Dermis microvascular lymphatic vessel endothelial cell (primary cell): ENCODE measurements around the gene RNASE7. TPM values are rescaled to one million over a fixed set of nuclear protein-coding genes. Genes with fewer than 3 reads are reported as not detected.
"Not testable (repeated sequence)": the region's sequence is repeated elsewhere in the genome, so short reads cannot be mapped to it uniquely, and the experiment has no call there.

Experiments used
- DNase-seq, 2 donors: peaks; one replicate each; pipeline versions ENCODE4 v3.0.0 to v3.0.0-alpha.2; 2010; ENCODE audit warnings: low read depth in 2 of 2
- total RNA-seq: library from RNA; depleted of rRNA; stranded (reverse); fragments of >200 nt; gene quantifications from 2 replicates; pipeline ENCODE4 v1.2.1, GENCODE V29; 2014

Gene RNASE7
- total RNA-seq, 1 donor from 2014 or later = not detected

DNA sequence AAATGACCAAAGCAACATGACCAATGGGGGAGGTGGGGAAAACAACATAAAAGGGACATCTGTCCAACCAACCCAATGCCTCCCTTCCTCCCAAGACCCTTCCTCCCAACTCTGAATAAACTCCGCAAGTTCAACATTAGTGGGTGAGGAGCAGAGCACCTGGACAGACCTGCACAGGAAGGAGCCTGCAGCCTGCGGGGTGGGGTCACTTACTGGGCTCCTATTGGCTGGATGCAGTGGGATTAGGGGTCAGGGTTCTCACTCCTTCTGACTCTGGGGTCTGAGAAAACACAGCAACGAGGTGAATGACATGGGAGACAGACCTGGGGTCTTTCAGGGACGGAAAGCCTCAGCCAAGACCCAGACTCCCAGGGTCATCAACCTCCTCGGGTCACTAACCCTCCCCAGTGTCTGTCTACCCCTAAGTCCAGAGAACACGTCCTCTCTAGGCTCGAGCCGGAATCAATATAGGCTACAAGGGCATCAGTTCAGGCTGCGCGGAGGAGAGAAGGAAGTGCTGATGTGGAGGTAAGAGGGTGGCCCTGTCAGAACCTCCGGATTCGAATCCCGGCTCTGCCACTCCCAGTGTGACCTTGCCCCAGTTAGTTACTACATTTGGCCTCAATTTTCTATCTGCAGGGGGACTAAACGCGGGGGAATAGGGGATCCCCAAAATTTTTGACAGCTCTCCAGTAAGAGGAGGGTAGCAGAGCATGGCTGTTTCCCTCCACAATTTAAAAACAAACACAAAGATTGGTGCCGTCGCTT, 18.2 kb upstream of the RNASE7 start:
- no peak for DNase-seq

DNA sequence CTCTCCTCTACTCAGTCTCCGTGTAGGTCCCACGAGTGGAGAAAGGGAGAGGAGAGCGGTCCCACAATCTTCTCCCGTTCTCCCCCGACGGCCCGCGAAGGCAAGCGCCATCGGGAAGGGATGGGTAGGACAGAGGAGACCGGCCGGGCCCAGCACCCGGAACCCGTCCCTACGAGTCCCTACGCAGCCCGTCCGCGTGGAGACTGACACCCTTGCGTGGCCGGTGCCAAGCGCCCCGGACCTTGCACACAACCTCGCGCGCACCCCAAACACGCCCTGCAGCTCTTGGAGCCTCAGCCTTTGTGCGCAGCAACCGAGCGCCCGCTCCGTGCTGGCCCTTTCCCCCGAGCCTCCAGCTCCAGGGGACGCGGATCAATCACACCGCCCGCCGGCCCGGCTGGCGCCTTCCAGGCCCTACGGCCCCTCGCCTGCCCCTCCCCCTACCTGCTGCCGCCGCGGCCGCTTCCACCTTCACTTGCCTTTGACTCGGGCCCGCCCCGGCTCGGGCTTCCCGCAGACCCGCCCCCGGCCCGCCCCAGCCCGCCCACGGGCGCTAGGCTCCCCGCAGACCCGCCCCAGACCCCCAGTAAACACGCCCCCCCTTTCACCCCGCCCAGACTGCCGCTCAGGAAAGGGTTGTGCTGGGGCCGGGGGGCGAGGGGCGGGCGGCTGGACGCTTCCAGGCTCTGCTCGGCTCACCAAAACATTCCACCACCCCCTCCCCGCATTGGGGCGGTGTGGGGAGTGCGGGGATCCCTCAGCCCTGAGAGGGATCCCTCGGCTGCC, 17.4 kb upstream of the RNASE7 start, which contains the start of gene NDRG2:
Gene NDRG2, minus strand, starts transcription at position 477 of the 786 bp plus-strand sequence. CDS start 1,746 bp downstream, outside the sequence.
- peak in 1 of 2 donors; percentile 14 for DNase-seq

DNA sequence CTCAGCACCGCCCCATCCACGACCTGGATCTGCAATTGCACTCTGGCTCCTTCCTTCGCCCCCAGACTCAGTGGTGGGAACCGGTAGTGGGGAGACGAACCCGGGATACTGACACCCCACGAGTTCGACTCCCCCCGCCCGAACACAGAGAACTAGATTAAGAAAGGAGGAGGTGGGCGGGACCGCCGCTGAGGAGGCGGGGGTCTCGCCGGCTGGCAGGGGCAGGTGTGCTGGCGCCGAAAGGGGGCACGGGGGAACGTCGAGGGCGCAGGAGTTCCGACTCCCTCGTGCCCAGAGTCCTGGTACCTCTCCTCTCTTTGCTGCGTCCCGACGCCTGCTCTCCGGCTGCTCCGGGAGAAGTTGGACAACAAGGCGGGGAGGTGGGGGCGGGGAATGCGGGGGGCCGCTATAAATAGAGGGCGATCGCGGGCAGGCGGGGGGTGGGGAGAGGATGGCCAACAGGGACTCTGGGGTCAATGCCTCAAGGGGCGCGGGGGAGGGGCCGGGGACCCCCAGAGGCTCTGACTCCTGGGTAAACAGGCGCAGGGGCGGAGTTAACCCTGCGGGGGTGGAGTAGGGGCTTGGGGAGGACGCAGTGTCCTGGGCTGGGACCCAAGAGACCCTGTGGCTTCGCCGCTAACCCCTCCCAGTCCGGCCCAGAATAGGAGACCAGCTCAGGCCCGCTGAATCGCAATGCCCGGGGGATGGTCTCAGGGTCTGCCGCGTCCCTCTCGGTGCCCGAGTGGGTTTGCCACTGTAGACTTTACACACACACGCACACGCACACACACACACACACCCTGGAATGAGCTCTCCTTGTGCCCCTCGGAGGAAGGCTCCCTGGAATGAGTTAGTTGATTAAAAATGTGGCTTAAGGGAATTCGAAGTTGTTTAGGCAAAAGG, 16.5 kb upstream of the RNASE7 start:
- DNase-seq = no peak

DNA sequence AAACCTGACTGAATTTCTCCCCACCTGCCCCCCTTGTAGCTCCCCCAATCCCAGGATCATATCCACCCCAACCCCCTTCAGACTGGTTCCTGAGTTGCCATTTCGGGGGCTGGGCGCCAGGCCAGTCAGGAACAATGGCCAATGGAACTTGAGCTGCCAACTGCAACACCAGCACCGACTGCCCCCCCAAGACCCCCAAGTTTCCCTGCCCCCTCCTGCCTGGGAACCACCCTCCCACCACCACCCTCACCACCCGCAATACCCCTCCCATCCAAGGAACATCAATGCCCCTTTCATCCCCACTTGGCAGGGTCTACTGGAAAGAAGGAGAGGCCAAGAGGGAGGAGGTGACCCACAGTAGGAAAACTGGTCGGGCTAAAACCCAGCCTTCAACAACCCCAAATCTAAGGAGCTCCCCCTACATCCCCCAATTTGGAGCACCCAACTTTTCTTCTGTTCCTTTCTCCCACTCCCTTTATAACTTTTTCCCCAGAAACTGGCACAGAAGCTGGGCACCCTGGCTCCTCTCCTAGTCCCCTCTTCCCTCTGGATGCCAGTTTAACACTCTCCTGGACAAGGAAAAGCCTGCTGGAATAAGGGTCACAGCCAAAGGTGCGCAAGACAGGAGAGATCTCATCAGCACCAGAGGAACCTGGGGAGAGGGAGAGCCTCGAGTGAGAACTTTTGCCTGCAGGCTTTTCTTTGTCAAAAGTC, 15.7 kb upstream of the RNASE7 start:
- no peak for DNase-seq

DNA sequence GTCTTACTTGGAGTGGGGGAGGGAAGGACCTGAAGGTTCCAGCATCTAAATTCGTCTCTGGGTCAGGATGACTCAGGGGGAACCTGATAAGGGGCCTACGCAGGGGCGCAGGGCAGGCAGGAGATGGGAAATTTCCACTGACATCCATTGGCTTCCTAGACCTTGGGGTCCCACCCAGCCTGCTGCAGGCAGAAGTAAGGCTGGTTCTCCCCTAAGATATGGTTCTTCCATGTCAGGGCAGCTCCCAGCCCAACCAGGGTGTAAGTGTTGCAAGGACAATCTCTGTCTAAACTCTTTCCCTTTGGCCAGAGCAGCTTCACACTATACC, 15.2 kb upstream of the RNASE7 start:
- DNase-seq = no peak

DNA sequence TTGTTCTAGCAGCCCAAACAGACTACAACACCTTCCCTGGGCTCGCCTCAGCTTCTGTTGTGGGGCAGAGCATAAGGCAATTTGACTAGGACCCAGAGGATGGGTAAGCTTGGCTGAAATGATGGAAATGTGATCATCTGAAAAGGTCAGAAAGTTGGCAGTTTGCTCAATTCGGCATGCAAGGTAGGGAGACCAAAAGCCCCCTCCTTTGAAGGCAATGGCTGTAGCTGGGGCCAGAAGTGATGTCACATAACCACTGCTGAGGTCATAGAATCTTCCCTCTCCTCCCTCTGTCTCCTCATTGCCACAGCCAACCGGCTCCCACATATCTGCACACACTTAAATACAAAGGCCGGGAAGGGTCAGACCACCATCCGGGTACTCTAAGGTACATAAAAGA, 12.2 kb upstream of the RNASE7 start, which contains the start of gene TPPP2:
Gene TPPP2, plus strand, starts transcription at position 301 of the 400 bp plus-strand sequence. CDS start 365 bp downstream, outside the sequence.
- DNase-seq = no peak

DNA sequence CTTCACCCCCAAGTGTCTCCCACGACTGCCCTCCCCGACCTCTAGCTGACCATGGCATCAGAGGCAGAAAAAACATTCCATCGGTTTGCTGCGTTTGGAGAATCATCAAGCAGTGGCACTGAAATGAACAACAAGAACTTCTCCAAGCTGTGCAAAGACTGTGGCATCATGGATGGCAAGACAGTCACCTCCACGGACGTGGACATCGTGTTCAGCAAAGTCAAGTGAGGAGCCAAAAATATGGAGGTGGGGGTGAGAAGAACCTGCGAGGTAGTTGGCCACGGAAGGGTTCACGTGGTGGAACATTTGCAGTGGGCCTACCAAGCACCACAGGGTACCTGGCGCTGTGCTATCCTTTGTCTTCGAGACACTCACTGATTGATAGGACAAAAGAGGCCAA, 11.6 kb upstream of the RNASE7 start:
- DNase-seq = no peak

DNA sequence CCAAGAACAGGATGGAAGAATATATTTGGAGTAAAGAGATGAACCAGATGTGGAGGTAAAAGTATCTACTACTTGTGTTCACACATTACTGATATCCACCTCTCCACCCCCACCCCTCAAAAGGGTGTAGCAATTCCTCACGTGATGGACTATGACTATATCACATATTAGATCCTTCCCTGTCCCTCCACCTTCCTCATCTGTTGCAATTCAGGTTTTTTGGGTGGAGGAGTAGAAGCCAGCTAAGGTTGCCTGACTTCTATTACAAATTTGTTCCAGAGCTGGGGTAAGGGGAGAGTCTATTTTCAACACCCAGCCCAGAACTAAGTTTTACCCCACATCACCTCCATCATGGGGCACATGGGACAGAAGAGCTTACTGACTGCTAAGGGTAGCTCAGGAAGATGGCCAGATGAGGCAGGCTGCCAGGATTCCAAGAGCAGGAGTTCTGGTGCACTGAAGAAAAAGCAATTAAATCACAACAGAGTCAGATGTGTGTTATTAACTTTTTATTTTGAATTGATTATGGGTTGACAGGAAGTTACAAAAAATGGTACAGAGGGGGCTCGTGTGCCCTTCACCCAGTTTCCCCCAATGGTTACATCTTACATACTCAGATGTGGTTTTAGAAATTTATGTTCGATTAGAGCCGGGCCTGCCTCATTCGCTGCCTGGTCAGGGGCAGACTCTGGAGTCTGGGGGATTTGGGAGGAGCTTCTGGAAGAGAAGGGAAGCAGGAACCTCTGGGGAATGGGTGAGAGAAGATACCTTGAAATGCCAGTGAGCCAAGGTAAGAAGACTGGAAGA, 9.6 kb upstream of the RNASE7 start:
- DNase-seq = no peak

DNA sequence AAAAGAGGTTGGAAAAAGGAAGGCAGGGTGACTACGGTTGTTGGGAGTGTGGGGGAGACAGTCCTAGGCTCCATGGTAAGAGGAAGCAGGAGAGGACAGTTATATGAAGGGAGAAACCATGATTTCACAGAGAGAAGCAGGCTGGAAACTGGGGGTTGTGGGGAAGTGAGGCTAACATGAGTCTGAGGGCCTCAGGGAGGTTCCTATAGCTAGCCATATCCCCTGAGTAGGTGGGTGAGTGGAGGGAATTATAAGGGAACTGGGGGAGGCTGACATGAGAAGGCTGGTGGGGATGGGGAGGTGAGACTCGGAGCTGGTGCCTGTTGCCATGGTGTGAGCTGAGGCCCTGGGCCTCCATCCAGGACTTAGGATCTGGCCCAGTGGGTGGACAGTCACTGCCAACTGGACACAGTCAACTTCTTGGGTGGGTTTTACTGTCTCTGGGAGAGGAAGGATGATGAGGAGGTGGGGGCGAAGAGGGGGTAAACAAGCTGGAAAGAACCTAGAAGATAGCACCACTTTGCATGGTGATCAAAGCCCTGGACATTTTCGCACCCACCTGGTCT, 8.9 kb upstream of the RNASE7 start:
- no peak for DNase-seq

DNA sequence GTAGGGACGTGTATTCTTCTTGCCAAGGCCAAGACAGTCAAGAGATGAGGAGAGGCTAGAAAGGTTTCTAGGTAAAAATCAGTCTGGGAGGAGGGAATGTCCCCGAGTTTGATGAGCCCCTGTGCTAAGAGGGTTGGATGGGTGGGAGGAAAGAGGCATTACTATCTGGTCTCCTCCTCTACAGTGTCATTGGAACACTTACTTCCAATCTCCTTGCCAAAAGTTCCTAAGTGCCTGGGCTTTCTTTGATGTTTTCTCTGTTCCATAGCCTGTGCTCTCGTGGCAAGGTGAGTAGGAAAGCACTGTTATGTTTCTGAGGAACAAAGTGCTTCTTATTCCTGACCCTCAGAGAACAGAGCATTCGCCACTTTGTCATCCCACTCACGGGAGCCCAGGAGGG, 7.5 kb upstream of the RNASE7 start, which contains the start of gene RNASE13:
Gene RNASE13, minus strand, starts transcription at position 101 of the 400 bp plus-strand sequence. CDS start 519 bp downstream, outside the sequence.
- no peak for DNase-seq

DNA sequence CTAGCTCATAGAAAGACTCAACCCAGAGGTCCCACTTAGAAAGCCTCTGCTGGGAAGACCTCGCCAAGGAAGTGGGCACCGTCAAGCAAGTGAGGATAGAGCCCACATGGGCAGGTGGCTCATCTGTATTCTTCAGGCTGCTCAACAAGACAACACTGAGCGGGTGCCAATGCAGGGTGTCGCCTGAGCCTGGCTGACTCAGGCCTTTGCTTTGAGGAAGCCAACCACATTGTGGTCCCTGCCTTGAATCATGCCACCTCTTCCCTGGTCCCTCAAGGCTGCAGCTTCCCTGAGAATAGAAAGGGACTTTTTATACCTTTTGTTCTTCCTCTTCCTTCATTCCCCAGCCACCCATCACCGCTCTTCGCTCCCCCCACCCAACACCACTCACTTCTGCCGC, 5.4 kb upstream of the RNASE7 start:
- no peak for DNase-seq

DNA sequence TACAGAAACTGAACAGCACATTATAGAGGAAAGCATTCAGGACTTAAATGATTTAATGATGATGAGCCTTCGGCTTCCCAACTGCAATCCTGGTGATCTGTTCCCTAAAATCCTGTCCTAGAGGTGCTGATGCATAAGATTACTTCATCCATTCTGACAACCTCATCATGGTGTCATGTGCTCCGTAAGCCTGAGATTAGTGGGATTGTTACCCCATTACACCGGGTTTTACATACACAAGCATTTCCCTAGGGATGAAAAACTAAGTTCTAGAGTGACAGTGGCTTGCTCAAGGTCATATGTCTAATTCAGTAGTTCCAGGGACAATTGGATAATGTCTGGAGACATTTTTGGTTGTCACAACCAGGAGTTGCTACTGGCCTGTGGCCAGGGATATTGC, 5.0 kb upstream of the RNASE7 start:
- DNase-seq = no peak

DNA sequence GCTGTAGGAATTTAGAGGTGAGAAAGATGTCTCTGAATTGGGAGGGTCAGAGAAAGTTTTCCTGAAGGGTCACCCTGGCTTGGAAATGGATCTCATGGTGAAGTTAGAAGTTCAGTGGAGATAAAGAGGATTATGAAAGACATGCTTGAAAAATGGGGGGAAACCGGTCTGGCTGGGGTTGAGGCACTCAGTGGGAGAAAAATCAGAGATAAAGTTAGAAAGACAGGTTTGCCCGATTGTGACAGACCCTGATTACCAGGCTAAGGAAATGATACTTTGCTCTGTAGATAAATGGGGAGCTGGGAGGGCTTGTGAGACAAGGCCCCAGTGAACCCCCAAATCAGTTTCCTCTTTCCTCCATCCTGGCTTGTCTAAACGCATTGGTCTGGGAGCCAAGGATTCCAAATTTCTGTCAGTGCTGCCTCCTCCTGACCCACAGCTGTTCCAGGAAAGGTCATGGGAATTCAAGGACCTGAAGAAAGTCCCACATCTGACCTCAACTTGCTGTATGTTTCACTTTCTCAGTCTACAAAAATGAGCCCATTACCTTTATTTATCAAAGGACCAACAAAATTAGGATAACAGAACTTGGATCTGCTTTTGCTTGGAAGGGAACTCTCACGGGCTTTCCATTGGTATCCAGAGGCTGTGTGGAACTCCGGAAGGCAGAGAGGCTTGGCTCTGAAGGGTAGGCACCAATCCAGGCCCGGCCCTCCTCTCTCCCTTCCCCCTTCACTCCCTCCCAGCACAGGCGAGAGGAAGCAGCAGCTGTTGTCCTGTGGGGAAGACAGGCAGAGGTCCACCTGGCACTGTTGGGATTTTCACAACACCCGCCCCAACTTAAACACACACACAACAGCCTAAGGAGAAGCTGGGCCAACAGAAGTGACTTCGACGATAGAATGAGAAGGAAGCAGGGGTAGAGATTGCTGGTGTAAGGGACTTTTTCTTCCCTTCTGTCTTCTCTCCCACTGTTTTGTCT, 3.4 kb upstream of the RNASE7 start:
- DNase-seq = peak; percentile 26 to 36

DNA sequence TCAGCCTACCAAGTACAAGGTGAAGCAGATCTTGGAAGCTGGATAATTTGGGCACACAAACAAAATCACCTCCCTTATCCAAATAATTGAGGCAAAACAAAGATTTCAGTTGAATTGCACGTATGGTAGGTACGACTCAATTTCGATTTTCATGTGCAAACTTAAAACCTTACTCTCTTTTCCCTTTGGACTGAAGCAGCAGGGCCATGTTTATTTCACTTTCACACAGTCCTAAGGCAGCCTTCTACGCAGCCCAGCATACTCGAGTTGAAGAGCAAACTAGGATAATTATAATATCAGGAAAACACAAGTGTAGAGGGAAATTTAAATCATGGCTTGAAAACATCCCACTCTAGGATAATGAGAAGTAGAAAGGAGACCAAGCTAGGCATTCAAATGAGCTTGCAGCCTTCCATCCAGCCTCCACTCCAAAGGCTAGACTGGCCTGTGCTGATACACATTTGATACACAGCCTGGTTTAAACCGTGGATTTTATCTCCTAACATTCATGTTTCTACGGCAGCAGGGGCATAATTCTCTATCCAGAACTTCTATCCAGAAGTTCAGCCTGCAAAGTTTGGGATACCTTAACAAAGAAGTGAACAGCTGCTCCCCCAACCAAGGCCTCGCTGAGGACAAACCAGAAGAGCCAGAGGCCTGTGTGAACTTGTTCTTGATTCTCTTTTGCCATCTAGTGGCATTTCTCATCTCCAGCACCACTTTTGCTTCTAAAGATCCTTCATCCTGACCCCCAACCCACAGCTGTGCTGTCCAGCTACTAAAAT, 2.4 kb upstream of the RNASE7 start:
- DNase-seq = peak; percentile 52 to 61

DNA sequence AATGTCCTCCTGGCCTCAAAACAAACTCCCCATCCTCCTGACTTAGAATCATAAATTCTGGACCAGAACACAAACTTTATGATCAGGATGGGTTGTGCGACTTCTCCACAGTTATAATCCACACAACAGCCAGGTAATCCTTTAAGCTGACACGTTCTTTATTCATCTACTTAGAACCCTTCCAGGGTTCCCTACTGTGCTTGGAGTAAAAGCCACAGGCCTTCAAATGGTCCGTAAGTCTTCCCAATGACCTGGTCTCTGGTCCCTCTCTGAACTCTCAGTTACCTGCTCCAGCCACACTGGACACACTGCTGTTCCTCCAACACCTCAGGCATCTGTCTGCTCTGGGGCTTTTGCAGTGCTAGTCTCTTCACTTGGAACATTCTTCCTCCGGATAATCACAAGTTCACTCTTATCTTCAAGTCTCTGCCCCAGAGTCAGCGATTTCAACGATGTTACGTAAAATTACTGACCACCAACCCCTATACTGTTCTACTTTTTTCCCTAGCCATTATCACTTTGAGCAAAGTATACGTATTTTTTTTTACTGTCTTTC, 1.7 kb upstream of the RNASE7 start:
- DNase-seq = no peak

DNA sequence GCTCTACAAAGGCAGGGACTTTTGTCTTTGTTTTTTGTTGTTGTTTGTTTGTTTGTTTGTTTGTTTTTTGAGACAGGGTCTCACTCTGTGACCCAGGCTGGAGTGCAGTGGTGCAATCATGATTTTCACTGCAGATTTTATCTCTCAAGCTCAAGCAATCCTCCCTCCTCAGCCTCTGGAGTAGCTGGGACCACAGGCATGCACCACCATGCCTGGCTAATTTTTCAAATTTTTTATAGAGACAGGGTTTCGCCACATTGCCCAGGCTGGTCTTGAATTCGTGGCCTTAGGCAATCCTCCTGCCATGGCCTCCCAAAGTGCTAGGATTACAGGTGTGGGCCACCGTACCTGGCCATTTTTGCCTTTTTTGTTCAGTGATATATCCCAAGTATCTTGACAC, 1.2 kb upstream of the RNASE7 start:
- not testable (repeated sequence) for DNase-seq

DNA sequence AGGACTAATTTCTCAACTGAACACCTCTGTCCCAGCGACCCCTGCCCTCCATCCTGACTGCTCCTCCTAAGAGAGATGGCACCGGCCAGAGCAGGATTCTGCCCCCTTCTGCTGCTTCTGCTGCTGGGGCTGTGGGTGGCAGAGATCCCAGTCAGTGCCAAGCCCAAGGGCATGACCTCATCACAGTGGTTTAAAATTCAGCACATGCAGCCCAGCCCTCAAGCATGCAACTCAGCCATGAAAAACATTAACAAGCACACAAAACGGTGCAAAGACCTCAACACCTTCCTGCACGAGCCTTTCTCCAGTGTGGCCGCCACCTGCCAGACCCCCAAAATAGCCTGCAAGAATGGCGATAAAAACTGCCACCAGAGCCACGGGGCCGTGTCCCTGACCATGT, 756 bp downstream of the RNASE7 start:
- no peak for DNase-seq
